SH-SY5Y (cell line): ENCODE data around the gene CFAP20DC.

Source experiments
- GATA2 ChIP-seq: IDR thresholded peaks from 2 replicates; pipeline ENCODE4 v1.6.1; 2011; ENCODE audit warnings: mild to moderate bottlenecking, low read depth, low read length
- GATA3 ChIP-seq: IDR thresholded peaks from 2 replicates; pipeline ENCODE4 v1.6.1; 2011; ENCODE audit warnings: low read depth, mild to moderate bottlenecking, low read length, moderate library complexity

The CFAP20DC gene

DNA sequence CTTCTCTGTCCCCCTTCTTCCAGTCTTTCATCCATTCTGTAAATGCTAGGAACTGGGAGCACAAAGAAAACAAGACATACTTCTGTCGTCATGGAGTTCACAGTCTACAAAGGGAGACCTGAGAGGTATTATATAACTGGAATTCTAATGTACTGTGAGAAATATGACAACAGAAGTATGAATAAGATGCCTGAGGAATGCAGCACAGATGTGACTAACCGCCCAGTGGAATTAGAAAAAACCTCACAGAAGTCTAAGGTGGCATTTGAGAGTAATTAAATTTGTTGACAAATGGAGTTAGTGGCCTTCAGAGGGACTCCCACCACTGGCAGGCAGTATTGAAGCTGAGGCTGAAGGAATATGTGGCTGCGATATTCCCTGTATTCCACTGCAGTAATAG is 214.7 kb downstream of the CFAP20DC start:
- TF ChIP-seq GATA3 (no peak), GATA2 (no peak)

DNA sequence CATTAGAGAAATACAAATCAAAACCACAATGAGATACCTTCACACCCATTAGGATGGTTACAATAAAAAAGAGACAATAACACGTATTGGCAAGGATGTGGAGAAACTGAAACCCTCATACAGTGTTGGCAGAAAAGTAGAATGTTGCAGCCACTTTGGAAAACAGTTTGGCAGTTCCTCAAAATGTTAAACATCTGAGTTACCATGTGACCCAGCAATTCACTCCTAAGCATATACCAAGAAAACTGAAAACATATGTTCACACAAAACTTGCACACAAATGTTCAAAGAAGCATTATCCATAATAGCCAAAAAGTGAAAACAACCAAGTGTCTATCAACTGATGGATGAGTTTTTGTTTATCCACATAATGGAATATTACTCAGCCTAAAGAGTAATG is 216.3 kb downstream of the CFAP20DC start:
- TF ChIP-seq GATA2 (no peak), GATA3 (no peak)

DNA sequence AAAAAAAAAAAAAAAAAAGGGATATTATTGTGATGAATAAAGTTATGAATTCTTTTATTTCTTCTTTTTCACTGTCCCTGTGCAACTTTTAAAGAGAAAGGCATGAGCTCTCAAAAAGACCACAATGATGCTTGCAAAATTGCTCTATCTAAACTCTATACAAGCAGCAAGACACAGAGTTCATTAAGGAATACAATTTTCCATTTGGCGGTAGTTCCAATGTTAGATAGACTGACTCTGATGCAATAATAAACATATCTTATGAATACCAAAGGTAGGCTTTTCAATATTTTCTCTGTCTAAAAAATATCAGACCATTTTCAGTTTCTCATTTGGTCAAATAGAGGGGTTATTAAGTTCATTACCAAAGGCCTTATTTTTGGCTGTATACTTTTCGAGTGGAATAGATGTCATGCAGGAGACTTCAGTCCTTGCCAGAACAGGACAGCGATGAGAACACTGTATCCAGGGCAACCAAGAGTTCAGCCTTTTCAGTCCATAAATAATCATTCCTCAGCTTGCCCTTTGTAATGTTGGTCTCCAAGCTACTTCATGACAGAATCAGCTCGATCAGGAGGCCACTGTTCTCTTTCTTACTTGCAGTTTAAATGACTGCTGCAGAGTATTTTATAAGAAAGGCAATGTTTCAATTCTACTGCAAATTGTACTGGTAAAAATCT is 220.4 kb downstream of the CFAP20DC start:
- TF ChIP-seq GATA2 = no peak
- TF ChIP-seq GATA3 = no peak

DNA sequence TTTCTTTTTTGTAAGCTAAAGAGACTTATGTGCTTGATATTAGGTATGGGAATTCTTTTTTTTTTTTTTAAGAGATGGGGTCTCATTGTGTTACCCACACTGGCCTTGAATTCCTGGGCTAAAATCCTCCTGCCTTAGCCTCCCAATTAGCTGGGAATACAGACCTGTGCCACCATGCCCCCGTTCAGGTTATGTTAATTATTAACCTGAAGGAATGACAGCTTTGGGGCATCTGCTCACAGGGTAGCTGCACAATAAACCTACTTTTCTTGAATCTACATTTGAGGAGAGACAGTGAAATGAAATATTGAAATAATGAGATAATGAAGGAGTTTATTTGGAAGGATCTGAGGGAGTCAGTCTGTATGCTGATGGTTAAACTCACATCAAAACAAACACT is 225.0 kb downstream of the CFAP20DC start:
- no peak for TF ChIP-seq GATA2
- no peak for TF ChIP-seq GATA3

DNA sequence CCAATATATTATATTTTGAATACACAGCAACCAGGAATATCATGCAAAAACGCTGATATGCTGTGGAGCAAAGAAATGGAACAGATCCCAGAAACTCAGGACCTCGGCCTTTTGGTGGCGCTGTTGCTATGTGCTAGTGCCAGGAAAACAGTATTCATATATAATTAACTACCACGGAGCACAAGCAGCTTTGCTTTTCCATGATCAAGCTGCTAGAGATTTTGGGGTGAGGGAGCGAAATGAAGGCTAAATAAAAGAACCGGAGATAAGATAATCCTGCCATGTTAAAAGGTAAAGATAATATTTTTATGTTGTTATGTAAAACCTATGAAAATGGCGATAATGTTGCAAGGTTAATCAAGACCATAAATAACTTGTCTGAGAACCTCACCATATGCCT is 225.5 kb downstream of the CFAP20DC start:
- TF ChIP-seq GATA3 (no peak), GATA2 (0 out of 2 replicates have a peak, but pooled peaks have one; percentile 16)

DNA sequence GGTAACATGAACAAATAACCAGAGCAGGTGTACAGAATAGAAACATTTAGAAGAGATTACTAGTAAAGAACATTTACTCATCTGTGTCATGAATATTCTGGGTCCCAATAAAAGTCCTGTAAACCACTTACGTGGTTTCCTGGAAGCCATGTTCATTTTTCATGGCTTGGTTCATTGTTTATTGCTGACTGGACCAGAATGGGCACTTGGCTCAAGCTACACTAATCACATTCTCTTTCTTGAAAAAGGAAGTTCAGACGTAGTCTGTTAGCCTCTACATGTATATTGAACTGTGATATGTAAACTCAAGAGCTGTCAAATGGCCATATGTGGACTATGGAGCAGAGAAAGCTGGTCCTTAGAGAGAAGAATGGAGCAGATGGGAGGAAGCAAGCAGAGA is 244.9 kb downstream of the CFAP20DC start:
- TF ChIP-seq GATA3 (no peak), GATA2 (no peak)

DNA sequence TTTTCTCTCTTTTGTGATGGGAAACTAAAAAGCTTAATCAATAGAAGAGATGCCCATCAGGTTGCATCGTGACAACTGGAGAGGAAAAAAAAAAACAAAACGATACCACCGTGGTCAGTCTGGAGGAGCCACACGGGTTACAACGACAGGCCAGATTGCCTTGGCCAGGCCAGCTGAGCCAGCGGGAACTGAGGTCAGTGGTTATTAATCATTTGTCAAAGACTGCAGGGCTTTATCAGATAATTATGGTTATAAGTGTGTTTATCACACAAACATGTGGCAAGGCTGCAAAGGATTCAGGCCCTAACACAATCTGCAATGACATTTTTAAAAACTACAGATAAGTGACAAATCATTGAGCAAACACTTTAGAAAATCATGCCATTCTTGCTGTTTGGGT is 248.3 kb downstream of the CFAP20DC start:
- peak; percentile 84 for TF ChIP-seq GATA2
- TF ChIP-seq GATA3 = peak; percentile 71

DNA sequence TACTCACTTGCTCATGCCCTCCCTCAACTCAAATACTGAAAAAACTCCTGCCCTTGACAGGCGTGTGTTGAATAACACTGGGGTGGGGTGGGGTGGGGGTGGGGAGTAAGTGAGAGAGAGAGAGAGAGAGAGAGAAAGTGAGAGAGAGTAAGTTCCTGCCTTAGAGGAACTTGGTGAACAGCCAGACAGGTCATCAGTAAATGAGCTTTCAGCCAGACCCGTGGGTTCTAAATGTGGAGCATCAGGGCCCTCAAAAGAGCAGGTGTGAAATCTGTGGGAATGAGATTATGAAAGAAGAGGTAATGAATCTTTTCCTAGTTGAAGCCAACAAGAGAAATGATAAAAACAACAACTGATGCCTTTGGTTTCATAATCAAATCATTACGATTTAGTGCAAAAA is 248.9 kb downstream of the CFAP20DC start:
- no peak for TF ChIP-seq GATA2
- TF ChIP-seq GATA3 = no peak

DNA sequence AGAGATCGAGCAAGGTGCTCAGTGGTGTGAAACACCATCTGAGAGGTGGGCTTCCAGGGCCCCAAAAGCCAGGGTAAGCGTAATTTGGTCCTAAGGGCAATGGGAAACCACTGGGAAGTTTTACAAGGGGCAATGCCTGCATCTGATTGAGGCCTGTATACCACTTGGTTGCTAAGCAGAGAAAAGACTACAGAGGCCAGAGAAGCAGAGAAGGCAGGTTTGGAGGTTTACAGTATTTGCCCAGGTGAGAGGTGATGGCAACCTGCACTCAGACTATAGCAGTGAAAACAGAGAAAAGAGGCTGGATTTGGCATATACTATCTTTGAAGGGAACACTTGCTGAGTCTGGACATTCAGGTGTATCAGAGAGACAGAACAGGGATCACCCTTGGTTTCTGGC is 249.8 kb downstream of the CFAP20DC start:
- no peak for TF ChIP-seq GATA2

DNA sequence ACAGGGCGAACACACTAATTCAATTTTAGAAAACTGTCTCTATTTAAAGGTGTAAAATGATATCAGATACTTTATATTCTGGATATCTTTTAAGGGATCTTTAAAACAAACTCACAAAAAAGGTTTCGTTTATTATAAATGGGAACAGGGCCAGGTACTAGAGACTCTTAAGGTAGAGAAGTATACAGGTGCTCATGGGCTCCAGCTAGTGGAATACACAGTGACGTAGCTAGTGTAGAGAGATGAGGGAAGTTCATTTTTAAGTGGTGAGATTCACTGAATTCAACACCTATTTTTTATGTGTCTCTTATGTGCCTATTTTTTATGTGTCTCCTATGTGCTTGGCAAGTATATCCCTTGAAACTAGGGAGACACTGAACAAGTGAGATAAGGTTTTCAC is 250.6 kb downstream of the CFAP20DC start:
- TF ChIP-seq GATA3 = no peak
- TF ChIP-seq GATA2 = no peak

DNA sequence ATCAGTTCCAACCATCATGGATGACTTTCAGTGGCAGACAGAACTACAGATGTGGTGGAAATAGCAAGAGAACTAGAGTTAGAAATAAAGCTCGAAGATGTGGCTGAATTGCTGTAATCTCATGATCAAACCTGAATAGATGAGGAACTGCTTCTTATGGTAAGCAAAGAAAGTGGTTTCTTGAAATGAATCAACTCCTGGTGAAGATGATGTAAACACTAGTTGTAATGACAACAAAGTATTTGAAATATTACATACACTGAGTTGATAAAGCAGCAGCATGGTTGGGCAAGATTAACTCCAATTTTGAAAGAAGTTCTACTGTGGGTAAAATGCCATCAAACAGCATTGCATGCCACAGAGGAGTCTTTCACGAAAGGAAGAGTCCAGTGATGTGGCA is 251.5 kb downstream of the CFAP20DC start:
- TF ChIP-seq GATA3 (no peak), GATA2 (no peak)

DNA sequence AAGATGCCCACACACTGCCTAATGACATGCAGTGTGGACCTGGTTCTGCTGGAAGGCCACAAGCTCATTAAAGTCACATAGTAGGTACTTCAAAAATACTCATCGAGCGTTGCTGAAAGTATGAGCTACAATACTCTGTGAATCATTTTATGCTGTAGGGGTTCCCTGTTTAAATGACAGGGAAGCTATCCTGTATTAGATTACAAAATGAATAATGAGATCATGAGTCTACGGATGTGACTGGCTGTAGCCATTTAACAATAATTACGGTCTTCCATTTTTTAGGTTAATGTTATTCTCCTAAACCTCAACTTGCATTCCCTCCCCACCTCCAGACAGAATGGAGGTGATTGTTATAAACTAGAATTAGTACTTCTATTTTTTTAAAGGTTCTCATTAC is 255.1 kb downstream of the CFAP20DC start:
- no peak for TF ChIP-seq GATA2
- no peak for TF ChIP-seq GATA3

DNA sequence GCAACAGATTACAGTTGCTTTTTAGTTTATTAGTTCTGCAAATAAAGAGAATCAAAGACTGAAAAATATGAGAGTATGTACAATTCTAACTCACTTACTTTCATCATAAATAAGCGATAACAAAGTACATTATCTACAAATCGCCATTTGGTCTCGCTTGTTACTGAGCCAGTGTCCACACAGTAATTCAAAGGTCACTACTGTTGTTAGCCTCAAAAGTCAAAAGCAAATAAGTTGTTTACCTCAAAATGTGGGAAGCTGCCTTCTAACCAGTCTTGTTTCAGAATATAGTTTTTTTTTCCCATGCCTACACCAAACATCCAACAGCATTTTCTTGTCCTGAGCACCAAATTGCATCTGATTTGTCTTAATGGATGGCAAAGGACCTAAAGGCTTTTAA is 255.9 kb downstream of the CFAP20DC start:
- TF ChIP-seq GATA3 = no peak
- no peak for TF ChIP-seq GATA2

DNA sequence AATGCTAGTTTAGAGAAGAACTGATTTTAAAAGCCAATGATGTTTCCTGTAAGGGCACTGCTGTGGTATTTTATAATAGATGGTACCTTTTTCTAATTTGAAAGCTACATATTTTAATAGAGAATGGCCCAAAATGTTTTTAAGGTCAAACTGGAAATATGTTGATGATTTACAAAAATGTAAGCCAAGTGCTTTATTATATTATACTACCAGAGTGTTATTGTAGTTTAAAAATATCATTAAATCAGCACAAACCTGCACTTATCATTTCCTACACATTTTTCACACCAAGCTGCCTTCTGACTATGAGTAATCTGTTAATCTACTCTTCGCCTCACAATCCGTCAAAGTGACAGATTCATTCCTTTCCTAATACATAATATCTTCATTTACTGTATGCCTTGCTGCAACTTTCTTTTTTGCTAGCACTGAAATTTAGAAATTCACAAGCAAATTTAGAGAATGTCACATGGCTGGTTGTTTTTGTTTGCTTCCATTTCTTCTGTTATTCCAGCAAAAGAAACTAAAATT is 256.8 kb downstream of the CFAP20DC start:
- TF ChIP-seq GATA3 (no peak), GATA2 (no peak)

DNA sequence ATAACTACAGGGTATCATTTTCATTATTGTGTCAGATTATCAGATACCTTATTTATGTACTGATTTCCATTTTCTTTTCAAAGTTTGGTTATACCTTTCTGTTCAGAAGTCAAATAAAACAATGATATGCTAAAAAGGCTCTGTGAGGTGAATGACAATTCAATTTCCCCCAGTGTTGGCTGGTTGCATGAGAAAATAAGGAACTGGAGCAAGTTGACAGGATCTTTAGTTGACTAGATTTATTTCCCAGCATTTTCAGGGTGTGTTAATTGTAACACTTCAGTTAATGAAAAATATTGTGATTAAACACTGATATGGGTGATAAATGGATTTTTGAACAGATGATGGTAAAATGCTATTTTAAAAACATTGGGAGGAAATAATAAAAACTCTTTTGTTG is 260.4 kb downstream of the CFAP20DC start:
- TF ChIP-seq GATA3 = no peak
- TF ChIP-seq GATA2 = no peak

DNA sequence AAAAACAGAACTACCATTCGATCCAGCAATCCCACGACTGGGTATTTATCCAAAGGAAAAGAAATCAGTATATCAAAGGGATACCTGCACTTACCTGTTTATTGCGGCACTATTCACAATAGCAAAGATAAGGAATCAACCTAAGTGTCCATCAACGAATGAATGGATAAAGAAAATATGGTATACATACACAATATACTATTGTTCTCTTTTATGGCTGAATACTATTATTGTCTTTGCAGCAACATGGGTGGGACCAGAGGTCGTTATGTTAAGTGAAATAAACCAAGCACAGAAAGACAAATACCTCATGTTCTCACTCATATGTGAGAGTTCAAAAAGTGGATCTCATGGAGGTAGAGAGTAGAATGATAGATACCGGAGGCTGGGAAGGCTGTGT is 264.9 kb downstream of the CFAP20DC start:
- TF ChIP-seq GATA2 (no peak), GATA3 (no peak)

DNA sequence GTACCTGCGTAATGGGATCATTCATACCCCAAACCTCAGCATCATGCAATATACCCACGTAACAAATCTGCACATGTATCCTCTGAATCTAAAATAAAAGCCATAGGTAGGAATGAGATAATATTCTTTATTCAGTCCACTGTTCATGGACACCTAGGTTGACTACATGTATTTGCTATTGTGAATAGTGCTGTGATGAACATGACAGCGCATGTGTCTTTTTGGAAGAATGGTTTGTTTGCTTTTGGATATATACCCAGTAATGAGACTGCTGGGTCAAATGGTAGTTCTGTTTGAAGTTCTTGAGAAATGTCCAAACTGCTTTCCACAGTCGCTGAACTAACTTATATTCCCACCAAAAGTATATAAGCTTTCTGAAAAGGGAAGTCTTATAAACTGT is 265.4 kb downstream of the CFAP20DC start:
- TF ChIP-seq GATA2 (no peak), GATA3 (no peak)

DNA sequence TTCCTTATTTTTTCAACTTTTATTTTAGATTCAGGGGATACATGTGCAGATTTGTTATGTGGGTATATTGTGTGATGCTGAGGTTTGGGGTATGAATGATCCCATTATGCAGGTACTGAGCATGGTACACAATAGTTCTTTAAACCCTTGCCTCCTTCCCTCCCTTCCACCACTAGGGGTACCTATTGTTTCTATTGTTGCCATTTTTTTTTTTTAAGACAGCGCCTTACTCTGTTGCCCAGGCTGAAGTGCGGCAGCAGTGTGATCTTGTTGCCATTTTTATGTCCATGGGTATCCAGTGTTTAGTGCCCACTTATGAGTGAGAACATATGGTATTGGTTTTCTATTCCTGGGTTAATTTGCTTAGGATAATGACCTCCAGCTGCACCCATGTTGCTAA is 266.0 kb downstream of the CFAP20DC start:
- TF ChIP-seq GATA2 = no peak
- TF ChIP-seq GATA3 = no peak
